HepG2 (cell line): Measurements from ENCODE around the gene TBC1D12.

ENCODE experiments used
- BRCA1 ChIP-seq: sonication (generic); formaldehyde crosslinking; IDR thresholded peaks from 2 replicates; pipeline ENCODE4 v1.4.0; 2020; ENCODE audit warnings: missing genetic modification reagents
- PHF21A ChIP-seq: sonication (generic); formaldehyde crosslinking; IDR thresholded peaks from 2 replicates; pipeline ENCODE4 v1.5.0; 2020; ENCODE audit warnings: mild to moderate bottlenecking, missing genetic modification reagents
- POLR2AphosphoS5 ChIP-seq: IDR thresholded peaks from 2 replicates; pipeline ENCODE4 v1.6.1; 2012; ENCODE audit warnings: low read depth, low read length
- YY1 ChIP-seq: IDR thresholded peaks from 2 replicates; pipeline ENCODE4 v1.6.1; 2011; ENCODE audit warnings: low read length, low read depth, moderate library complexity, mild to moderate bottlenecking; ENCODE audit not compliant: insufficient read depth, insufficient replicate concordance
- ZNF350 ChIP-seq: sonication (generic); formaldehyde crosslinking; IDR thresholded peaks from 2 replicates; pipeline ENCODE4 v1.4.0; 2020; ENCODE audit warnings: mild to moderate bottlenecking, low read depth, missing genetic modification reagents, borderline replicate concordance
- ZNF354B ChIP-seq: sonication (generic); formaldehyde crosslinking; IDR thresholded peaks from 2 replicates; pipeline ENCODE4 v1.8.0; 2022; ENCODE audit warnings: mild to moderate bottlenecking, missing genetic modification reagents
- TF ChIP-seq, protein P1 (sequence below): sonication (generic); formaldehyde crosslinking; IDR thresholded peaks from 2 replicates; pipeline ENCODE4 v1.5.0; 2020; ENCODE audit warnings: mild to moderate bottlenecking, missing genetic modification reagents, moderate library complexity
- TF ChIP-seq, protein P2 (sequence below): sonication (generic); formaldehyde crosslinking; IDR thresholded peaks from 2 replicates; pipeline ENCODE4 v1.5.0; 2020; ENCODE audit warnings: mild to moderate bottlenecking, missing genetic modification reagents
- TF ChIP-seq, protein P3 (sequence below): sonication (generic); formaldehyde crosslinking; conservative IDR thresholded peaks from 2 replicates; pipeline ENCODE4 v1.4.0; 2020; ENCODE audit warnings: missing genetic modification reagents
- TF ChIP-seq, protein P4 (sequence below): sonication (generic); formaldehyde crosslinking; IDR thresholded peaks from 2 replicates; pipeline ENCODE4 v1.4.0; 2020; ENCODE audit warnings: mild to moderate bottlenecking, missing genetic modification reagents
- TF ChIP-seq, protein P5 (sequence below): IDR thresholded peaks from 2 replicates; pipeline ENCODE4 v1.6.1; 2012; ENCODE audit warnings: inconsistent platforms
- TF ChIP-seq, protein P6 (sequence below): sonication (generic); formaldehyde crosslinking; IDR thresholded peaks from 2 replicates; pipeline ENCODE4 v1.4.0; 2020; ENCODE audit warnings: missing genetic modification reagents, borderline replicate concordance

DNA sequence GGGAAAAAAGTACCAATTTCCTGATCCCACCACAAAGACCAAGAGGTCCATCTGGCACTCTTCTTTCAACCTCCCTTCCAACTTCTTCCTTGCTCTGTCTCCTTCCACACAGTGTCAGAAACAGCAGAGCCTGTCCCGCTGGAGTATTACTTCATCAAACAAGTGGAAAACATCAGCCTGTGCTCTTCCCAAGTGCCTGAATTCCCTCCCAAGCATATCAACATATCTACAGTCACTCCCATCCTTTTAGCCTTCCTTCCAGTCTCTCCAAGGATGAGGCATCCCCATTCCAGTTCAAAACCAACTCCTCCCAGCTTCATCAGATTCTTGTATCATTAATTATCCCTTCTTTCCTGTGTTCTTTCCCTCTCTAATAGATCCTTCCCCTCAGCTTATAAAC is 37.9 kb upstream of the TBC1D12 start:
- TF ChIP-seq, protein P1, sequence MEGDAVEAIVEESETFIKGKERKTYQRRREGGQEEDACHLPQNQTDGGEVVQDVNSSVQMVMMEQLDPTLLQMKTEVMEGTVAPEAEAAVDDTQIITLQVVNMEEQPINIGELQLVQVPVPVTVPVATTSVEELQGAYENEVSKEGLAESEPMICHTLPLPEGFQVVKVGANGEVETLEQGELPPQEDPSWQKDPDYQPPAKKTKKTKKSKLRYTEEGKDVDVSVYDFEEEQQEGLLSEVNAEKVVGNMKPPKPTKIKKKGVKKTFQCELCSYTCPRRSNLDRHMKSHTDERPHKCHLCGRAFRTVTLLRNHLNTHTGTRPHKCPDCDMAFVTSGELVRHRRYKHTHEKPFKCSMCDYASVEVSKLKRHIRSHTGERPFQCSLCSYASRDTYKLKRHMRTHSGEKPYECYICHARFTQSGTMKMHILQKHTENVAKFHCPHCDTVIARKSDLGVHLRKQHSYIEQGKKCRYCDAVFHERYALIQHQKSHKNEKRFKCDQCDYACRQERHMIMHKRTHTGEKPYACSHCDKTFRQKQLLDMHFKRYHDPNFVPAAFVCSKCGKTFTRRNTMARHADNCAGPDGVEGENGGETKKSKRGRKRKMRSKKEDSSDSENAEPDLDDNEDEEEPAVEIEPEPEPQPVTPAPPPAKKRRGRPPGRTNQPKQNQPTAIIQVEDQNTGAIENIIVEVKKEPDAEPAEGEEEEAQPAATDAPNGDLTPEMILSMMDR: no peak
- TF ChIP-seq, protein P2, sequence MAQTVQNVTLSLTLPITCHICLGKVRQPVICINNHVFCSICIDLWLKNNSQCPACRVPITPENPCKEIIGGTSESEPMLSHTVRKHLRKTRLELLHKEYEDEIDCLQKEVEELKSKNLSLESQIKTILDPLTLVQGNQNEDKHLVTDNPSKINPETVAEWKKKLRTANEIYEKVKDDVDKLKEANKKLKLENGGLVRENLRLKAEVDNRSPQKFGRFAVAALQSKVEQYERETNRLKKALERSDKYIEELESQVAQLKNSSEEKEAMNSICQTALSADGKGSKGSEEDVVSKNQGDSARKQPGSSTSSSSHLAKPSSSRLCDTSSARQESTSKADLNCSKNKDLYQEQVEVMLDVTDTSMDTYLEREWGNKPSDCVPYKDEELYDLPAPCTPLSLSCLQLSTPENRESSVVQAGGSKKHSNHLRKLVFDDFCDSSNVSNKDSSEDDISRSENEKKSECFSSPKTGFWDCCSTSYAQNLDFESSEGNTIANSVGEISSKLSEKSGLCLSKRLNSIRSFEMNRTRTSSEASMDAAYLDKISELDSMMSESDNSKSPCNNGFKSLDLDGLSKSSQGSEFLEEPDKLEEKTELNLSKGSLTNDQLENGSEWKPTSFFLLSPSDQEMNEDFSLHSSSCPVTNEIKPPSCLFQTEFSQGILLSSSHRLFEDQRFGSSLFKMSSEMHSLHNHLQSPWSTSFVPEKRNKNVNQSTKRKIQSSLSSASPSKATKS: no peak
- TF ChIP-seq, protein P3, sequence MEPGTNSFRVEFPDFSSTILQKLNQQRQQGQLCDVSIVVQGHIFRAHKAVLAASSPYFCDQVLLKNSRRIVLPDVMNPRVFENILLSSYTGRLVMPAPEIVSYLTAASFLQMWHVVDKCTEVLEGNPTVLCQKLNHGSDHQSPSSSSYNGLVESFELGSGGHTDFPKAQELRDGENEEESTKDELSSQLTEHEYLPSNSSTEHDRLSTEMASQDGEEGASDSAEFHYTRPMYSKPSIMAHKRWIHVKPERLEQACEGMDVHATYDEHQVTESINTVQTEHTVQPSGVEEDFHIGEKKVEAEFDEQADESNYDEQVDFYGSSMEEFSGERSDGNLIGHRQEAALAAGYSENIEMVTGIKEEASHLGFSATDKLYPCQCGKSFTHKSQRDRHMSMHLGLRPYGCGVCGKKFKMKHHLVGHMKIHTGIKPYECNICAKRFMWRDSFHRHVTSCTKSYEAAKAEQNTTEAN (CRISPR knock-in tag): no peak
- TF ChIP-seq ZNF350 (CRISPR knock-in tag): no peak
- TF ChIP-seq, protein P4, sequence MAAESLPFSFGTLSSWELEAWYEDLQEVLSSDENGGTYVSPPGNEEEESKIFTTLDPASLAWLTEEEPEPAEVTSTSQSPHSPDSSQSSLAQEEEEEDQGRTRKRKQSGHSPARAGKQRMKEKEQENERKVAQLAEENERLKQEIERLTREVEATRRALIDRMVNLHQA (CRISPR knock-in tag): no peak
- TF ChIP-seq, protein P5, sequence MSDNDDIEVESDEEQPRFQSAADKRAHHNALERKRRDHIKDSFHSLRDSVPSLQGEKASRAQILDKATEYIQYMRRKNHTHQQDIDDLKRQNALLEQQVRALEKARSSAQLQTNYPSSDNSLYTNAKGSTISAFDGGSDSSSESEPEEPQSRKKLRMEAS: no peak
- no peak for TF ChIP-seq PHF21A (CRISPR knock-in tag)
- TF ChIP-seq BRCA1 (CRISPR knock-in tag): no peak
- no peak for TF ChIP-seq YY1
- TF ChIP-seq ZNF354B (CRISPR knock-in tag): no peak
- TF ChIP-seq POLR2AphosphoS5: no peak
- TF ChIP-seq, protein P6, sequence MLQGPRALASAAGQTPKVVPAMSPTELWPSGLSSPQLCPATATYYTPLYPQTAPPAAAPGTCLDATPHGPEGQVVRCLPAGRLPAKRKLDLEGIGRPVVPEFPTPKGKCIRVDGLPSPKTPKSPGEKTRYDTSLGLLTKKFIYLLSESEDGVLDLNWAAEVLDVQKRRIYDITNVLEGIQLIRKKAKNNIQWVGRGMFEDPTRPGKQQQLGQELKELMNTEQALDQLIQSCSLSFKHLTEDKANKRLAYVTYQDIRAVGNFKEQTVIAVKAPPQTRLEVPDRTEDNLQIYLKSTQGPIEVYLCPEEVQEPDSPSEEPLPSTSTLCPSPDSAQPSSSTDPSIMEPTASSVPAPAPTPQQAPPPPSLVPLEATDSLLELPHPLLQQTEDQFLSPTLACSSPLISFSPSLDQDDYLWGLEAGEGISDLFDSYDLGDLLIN (CRISPR knock-in tag): no peak
